ENCODE data around the gene PTPRO. TPM values are rescaled to one million over a fixed set of nuclear protein-coding genes. Genes with fewer than 3 reads are reported as not detected.

PTPRO gene
- total RNA-seq, 4 donors from 2014 or later, result 0.19 to 0.94 (median 0.70) TPM

DNA sequence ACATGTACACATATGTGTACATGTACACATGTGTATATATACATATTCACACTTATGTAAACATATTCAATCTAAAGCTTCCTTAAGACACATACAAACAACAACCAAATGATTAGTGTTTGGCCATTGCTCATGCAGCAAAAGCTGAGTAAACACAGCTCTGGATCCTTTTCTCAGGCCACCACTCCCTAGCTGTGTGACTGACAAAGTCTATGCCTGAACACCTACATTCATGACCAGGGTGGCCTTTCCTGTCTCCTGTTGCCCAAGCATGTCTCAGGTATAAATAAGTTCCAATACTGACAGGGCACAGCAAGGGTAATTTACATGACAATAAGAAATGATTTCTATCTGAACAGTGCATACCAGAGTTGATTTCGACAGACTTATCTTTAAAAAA, 1.4 kb upstream of the PTPRO start:
- H3K9me3 ChIP-seq, result no peaks in the 10 kb centered on the region
- intact Hi-C loops (cut with DNase I; ENCODE audit: low total_unique reads) (no loop called here), in situ Hi-C loops (cut with MboI; ENCODE audit: low sequenced_read_pairs in 4 of 4) (no loop called here)
- TF ChIP-seq, protein P1, sequence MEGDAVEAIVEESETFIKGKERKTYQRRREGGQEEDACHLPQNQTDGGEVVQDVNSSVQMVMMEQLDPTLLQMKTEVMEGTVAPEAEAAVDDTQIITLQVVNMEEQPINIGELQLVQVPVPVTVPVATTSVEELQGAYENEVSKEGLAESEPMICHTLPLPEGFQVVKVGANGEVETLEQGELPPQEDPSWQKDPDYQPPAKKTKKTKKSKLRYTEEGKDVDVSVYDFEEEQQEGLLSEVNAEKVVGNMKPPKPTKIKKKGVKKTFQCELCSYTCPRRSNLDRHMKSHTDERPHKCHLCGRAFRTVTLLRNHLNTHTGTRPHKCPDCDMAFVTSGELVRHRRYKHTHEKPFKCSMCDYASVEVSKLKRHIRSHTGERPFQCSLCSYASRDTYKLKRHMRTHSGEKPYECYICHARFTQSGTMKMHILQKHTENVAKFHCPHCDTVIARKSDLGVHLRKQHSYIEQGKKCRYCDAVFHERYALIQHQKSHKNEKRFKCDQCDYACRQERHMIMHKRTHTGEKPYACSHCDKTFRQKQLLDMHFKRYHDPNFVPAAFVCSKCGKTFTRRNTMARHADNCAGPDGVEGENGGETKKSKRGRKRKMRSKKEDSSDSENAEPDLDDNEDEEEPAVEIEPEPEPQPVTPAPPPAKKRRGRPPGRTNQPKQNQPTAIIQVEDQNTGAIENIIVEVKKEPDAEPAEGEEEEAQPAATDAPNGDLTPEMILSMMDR (IDR thresholded peaks at IDR 0.05 in 4 of 5, conservative IDR thresholded peaks at IDR 0.05 in 1 of 5), result no peak
- TF ChIP-seq POLR2A (IDR thresholded peaks at IDR 0.05), result no peak
- no peak overlapping the region for H3K4me3 ChIP-seq
- no peak for ATAC-seq
- peaks cover 0 to 21% (median 18%) of the 10 kb centered on the region in 3 donors for H3K27me3 ChIP-seq
- no peaks in the 10 kb centered on the region for H3K36me3 ChIP-seq
- peaks cover 8 to 10% of the 10 kb centered on the region in 2 donors for H3K4me1 ChIP-seq
- no peak for DNase-seq
- no peak overlapping the region for H3K27ac ChIP-seq

DNA sequence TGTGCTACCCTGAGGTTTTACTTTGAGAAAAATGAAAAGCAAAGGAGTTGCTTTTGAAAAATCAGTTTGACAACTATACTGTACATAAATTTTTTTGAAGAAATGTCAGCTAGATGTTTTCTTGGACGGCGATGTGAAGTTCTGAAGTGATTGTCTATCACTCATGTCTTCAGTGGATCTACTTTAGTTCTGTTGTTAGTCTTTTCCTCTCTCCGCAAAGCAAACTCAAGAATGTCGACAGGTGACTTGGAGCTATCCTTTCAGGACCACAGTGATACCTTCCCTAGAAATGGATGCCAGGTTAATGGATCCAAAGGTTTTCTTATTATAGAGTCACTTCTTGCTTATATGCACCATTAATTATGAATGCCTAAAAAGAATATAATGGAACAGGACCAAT, 1.2 kb downstream of the PTPRO start:
- TF ChIP-seq, protein P1 (IDR thresholded peaks at IDR 0.05 in 4 of 5, conservative IDR thresholded peaks at IDR 0.05 in 1 of 5), result no peak

DNA sequence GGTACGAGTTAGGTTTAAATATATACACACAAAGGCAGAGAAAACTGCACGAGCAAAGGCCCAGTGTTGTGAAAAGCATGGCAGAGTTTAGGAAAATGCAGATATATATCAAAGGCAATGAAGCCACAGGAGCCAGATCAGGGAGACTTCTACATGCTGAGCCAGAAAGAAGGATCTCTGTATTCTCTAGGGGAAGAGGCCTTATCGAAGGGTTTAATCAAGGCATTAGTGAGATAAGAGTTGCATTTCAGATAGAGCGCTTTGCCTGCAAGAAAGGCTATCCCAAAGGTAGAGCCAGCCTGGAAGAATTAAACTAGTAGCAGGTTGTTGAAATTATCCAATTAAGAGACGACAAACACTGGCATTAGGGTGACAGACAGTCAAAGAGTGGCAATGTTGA, 7.6 kb downstream of the PTPRO start:
- Histone ChIP-seq H3K36me3 (no peaks in the 10 kb centered on the region), H3K27ac (no peak overlapping the region), H3K27me3 (no peaks in the 10 kb centered on the region), H3K9me3 (no peaks in the 10 kb centered on the region), H3K4me3 (no peak overlapping the region), H3K4me1 (no peaks in the 10 kb centered on the region)
- DNase-seq, result no peak
- intact Hi-C loops (cut with DNase I; ENCODE audit: low total_unique reads) (no loop called here), in situ Hi-C loops (cut with MboI; ENCODE audit: low sequenced_read_pairs in 4 of 4) (no loop called here)
- ATAC-seq, result no peak
- TF ChIP-seq, protein P1 (IDR thresholded peaks at IDR 0.05 in 4 of 5, conservative IDR thresholded peaks at IDR 0.05 in 1 of 5), result no peak
- no peak for TF ChIP-seq POLR2A (IDR thresholded peaks at IDR 0.05)

More for the DNA sequence above, 1.2 kb downstream of the PTPRO start:
- Histone ChIP-seq H3K36me3 (no peaks in the 10 kb centered on the region), H3K27ac (no peak overlapping the region), H3K27me3 (peaks cover 0 to 19% (median 18%) of the 10 kb centered on the region in 3 donors), H3K4me3 (peak overlapping the region in 1 of 4 donors; percentile 45), H3K9me3 (no peaks in the 10 kb centered on the region), H3K4me1 (peaks cover 8 to 10% of the 10 kb centered on the region in 2 donors)
- no peak for ATAC-seq
- in situ Hi-C loops (cut with MboI; ENCODE audit: low sequenced_read_pairs in 4 of 4), result no loop called here
- intact Hi-C loops (cut with DNase I; ENCODE audit: low total_unique reads), result no loop called here
- DNase-seq, result no peak

DNA sequence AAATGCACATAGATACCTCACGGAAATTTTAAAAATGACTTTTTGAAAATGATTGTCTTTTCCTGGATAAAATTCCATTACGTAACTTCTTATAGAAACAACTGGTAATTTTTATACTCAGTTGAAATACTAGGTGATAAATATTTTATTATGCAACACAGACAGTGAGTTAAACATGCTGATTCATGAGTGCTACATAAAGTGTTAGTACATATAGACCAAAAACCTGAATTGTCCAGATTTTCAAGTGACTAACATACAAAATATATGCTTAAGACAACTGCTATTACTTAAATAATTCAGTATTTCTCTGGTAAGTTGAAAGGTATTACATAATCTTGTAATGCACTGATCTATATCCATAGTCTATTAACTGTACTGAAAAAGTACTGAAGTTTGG, 11.9 kb downstream of the PTPRO start:
- DNase-seq, result no peak
- Histone ChIP-seq H3K27me3 (no peaks in the 10 kb centered on the region), H3K27ac (no peak overlapping the region), H3K4me1 (no peaks in the 10 kb centered on the region), H3K36me3 (no peaks in the 10 kb centered on the region), H3K9me3 (no peaks in the 10 kb centered on the region), H3K4me3 (no peak overlapping the region)
- TF ChIP-seq POLR2A (IDR thresholded peaks at IDR 0.05), result no peak
- TF ChIP-seq, protein P1 (IDR thresholded peaks at IDR 0.05 in 4 of 5, conservative IDR thresholded peaks at IDR 0.05 in 1 of 5), result no peak
- ATAC-seq, result no peak
- in situ Hi-C loops (cut with MboI; ENCODE audit: low sequenced_read_pairs in 4 of 4), result no loop called here
- intact Hi-C loops (cut with DNase I; ENCODE audit: low total_unique reads), result no loop called here

DNA sequence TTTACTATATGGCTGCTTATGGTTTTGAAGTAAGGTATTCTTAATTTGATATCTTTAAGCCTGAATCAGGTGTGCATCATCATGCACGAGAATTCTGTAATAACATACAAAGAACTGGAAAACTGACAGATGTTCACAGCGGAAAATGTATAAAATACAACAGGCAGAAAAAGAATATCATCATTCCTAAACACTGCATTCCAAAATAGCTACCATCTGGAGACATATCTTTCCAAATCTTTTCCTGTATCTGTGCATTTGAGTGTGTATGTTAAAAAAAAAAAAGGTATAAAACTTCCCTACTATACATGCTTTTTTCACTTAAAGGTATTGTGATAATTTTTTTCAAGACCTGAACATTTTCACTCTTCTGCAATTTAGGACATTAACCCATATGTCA, 13.7 kb downstream of the PTPRO start:
- Histone ChIP-seq H3K27ac (no peak overlapping the region), H3K4me3 (no peak overlapping the region), H3K36me3 (no peaks in the 10 kb centered on the region), H3K4me1 (no peaks in the 10 kb centered on the region), H3K9me3 (no peaks in the 10 kb centered on the region), H3K27me3 (no peaks in the 10 kb centered on the region)
- DNase-seq, result no peak
- TF ChIP-seq, protein P1 (IDR thresholded peaks at IDR 0.05 in 4 of 5, conservative IDR thresholded peaks at IDR 0.05 in 1 of 5), result no peak
- no peak for TF ChIP-seq POLR2A (IDR thresholded peaks at IDR 0.05)
- no peak for ATAC-seq
- intact Hi-C loops (cut with DNase I; ENCODE audit: low total_unique reads), result no loop called here
- in situ Hi-C loops (cut with MboI; ENCODE audit: low sequenced_read_pairs in 4 of 4), result no loop called here

Measured in gastrocnemius medialis (tissue), 4 donors.